ENCODE data around the gene CATSPERB. TPM values are rescaled to one million over a fixed set of nuclear protein-coding genes. Genes with fewer than 3 reads are reported as not detected.

Gene CATSPERB
- total RNA-seq, 4 donors from 2014 or later: 0.83 to 11.6 (median 7.6) TPM

GRCh38 chr14:91752961-91753360 is 21.1 kb upstream of the CATSPERB start:
- TF ChIP-seq CTCF (IDR thresholded peaks at IDR 0.05) (no peak), POLR2A (IDR thresholded peaks at IDR 0.05) (no peak)
- Histone ChIP-seq H3K27me3 (no peaks in the 10 kb centered on the region), H3K4me1 (no peaks in the 10 kb centered on the region), H3K27ac (no peak overlapping the region), H3K4me3 (no peak overlapping the region), H3K36me3 (no peaks in the 10 kb centered on the region), H3K9me3 (no peaks in the 10 kb centered on the region)
- no peak for DNase-seq

- no peak overlapping the region for H3K27ac ChIP-seq
- no peaks in the 10 kb centered on the region for H3K4me1 ChIP-seq
- TF ChIP-seq CTCF (IDR thresholded peaks at IDR 0.05) (no peak), POLR2A (IDR thresholded peaks at IDR 0.05) (no peak)
- H3K9me3 ChIP-seq: no peaks in the 10 kb centered on the region
- H3K4me3 ChIP-seq: no peak overlapping the region
- no peak for DNase-seq
- no peaks in the 10 kb centered on the region for H3K27me3 ChIP-seq
- H3K36me3 ChIP-seq: no peaks in the 10 kb centered on the region
These were observed 19.8 kb upstream of the CATSPERB start for GRCh38 chr14:91751719-91752118.

- no peaks in the 10 kb centered on the region for H3K36me3 ChIP-seq
- H3K9me3 ChIP-seq: no peaks in the 10 kb centered on the region
- no peak overlapping the region for H3K4me3 ChIP-seq
- no peaks in the 10 kb centered on the region for H3K4me1 ChIP-seq
- no peak for DNase-seq
- no peaks in the 10 kb centered on the region for H3K27me3 ChIP-seq
- no peak for TF ChIP-seq CTCF (IDR thresholded peaks at IDR 0.05)
- TF ChIP-seq POLR2A (IDR thresholded peaks at IDR 0.05): no peak
- H3K27ac ChIP-seq: no peak overlapping the region
These were observed 18.8 kb upstream of the CATSPERB start for GRCh38 chr14:91750634-91751198.

GRCh38 chr14:91749868-91750267 is 18.0 kb upstream of the CATSPERB start:
- Histone ChIP-seq H3K4me3 (no peak overlapping the region), H3K36me3 (no peaks in the 10 kb centered on the region), H3K9me3 (no peaks in the 10 kb centered on the region), H3K27me3 (no peaks in the 10 kb centered on the region), H3K27ac (no peak overlapping the region), H3K4me1 (no peaks in the 10 kb centered on the region)
- TF ChIP-seq POLR2A (IDR thresholded peaks at IDR 0.05) (no peak), CTCF (IDR thresholded peaks at IDR 0.05) (no peak)
- no peak for DNase-seq

GRCh38 chr14:91748049-91748448 is 16.2 kb upstream of the CATSPERB start:
- Histone ChIP-seq H3K27me3 (no peaks in the 10 kb centered on the region), H3K36me3 (no peaks in the 10 kb centered on the region), H3K9me3 (no peaks in the 10 kb centered on the region), H3K4me1 (no peaks in the 10 kb centered on the region), H3K4me3 (no peak overlapping the region), H3K27ac (no peak overlapping the region)
- no peak for DNase-seq
- no peak for TF ChIP-seq POLR2A (IDR thresholded peaks at IDR 0.05)
- TF ChIP-seq CTCF (IDR thresholded peaks at IDR 0.05): no peak

- Histone ChIP-seq H3K27me3 (no peaks in the 10 kb centered on the region), H3K27ac (no peak overlapping the region), H3K4me1 (no peaks in the 10 kb centered on the region), H3K4me3 (no peak overlapping the region), H3K36me3 (no peaks in the 10 kb centered on the region), H3K9me3 (no peaks in the 10 kb centered on the region)
- no peak for TF ChIP-seq CTCF (IDR thresholded peaks at IDR 0.05)
- TF ChIP-seq POLR2A (IDR thresholded peaks at IDR 0.05): no peak
- no peak for DNase-seq
These were observed 13.5 kb upstream of the CATSPERB start for GRCh38 chr14:91745344-91745743.

Data from Peyer's patch (tissue), 4 donors.